Chondrocyte (in vitro differentiated cells): ENCODE data around the gene HPF1. TPM values are rescaled to one million over a fixed set of nuclear protein-coding genes. Genes with fewer than 3 reads are reported as not detected.

Experiments used
- DNase-seq: peaks from one replicate; pipeline ENCODE4 v3.0.0; 2021; ENCODE audit warnings: mixed read lengths, low spot score
- H3K27ac Mint-ChIP-seq: one replicate; pipeline ENCODE4 v1.8.0; 2021; ENCODE audit warnings: mild to moderate bottlenecking, moderate library complexity, mixed read lengths; ENCODE audit not compliant: unreplicated experiment
- H3K27me3 Mint-ChIP-seq: 2 replicates; pipeline ENCODE4 v1.8.0; 2021; ENCODE audit warnings: low read depth, mixed read lengths
- H3K36me3 Mint-ChIP-seq: 2 replicates; pipeline ENCODE4 v1.8.0; 2021; ENCODE audit warnings: low read depth, mixed read lengths
- H3K4me1 Mint-ChIP-seq: 2 replicates; pipeline ENCODE4 v1.8.0; 2021; ENCODE audit warnings: low read depth, mild to moderate bottlenecking, mixed read lengths
- H3K4me3 Mint-ChIP-seq: one replicate; pipeline ENCODE4 v1.8.0; 2021; ENCODE audit warnings: mild to moderate bottlenecking, moderate library complexity, mixed read lengths; ENCODE audit not compliant: unreplicated experiment
- H3K9me3 Mint-ChIP-seq: 2 replicates; pipeline ENCODE4 v1.8.0; 2021; ENCODE audit warnings: low read depth, mixed read lengths
- CTCF ChIP-seq: fragments of 200-600 bp; sonication (generic); IDR thresholded peaks from 2 replicates; pipeline ENCODE4 v1.5.0; 2021; ENCODE audit warnings: antibody characterized with exemption, mild to moderate bottlenecking, moderate library complexity
- total RNA-seq: library from RNA; stranded (reverse); gene quantifications from 3 replicates; pipeline ENCODE4 v1.2.1, GENCODE V29; 2021

The HPF1 gene
- total RNA-seq, 1 donor from 2014 or later = 20.2 TPM

DNA sequence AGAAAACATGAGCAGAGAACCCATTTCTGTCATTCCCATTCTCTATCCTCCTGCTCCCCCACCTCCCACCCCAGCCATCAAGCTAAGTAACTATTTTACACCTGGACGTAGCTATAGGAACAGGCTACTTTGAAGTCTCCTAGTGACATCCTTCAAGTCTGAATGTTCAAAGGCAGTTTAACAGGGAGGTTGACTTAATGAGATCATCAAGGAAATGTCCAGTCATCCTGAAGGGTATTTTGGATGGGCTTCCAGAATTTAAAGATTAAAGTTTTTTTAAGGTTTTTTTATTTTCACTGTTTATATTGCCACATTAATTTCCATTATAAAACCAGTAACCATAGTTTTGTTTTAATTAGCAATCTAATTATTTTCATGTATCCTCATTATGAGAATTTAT is 41.1 kb downstream of the HPF1 start:
- Mint-ChIP-seq H3K4me3 (no peak overlapping the region), H3K9me3 (no peaks in the 10 kb centered on the region), H3K4me1 (no peaks in the 10 kb centered on the region), H3K27ac (no peak overlapping the region), H3K36me3 (peaks cover 16% of the 10 kb centered on the region), H3K27me3 (no peaks in the 10 kb centered on the region)
- TF ChIP-seq CTCF = no peak
- no peak for DNase-seq

DNA sequence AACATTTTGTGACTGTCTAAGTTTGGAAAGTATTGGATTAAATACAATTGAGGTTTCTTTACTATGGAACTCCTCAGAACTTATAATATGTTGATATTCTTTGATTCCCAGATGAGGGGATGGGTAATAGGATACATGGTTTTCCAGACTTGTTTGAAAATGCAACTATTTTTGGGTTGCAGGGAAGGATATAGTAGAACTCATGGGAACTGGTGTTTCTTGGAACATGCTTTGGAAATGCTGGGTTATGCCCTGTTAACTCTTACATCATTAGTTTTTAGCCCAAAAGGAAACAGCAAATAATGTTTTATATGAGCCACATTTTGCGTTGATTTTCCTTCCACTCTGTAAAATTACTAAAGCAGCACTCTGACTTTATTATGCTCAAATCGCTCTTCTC is 41.9 kb downstream of the HPF1 start:
- Mint-ChIP-seq H3K27ac (no peak overlapping the region), H3K4me1 (no peaks in the 10 kb centered on the region), H3K36me3 (peaks cover 14% of the 10 kb centered on the region), H3K9me3 (no peaks in the 10 kb centered on the region), H3K4me3 (no peak overlapping the region), H3K27me3 (no peaks in the 10 kb centered on the region)
- TF ChIP-seq CTCF = no peak
- DNase-seq = no peak

DNA sequence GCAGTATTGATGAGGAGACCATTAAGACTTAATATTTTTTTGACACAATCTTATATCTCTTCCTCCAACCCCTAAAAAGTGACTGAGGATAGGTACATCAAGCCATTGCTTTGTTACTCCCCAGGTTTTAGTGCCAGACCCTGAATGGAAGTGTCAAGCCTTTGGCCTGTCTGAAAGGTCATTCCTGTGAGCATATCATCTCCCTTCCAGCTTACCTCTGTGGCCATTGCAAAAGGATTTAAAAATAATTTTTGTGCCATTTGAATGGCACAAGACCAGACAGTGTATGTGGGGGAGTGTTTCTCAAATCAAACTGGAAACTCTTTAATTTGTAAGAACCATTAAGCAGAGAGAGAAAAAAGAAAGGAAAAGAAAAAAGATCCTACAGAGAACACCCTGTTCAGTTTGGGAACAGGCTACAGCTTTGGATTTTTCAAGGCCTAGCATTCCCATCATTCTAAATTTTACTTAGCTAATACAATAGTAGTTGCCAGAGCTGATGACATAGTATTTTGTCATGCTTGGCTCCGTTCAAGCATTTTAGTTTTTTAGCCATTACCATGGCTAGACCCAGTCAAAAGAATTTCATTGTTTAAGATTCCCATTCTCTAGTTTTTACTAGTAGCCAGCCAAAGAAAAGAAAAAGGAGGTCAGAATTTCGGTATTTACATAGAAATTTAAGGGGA is 49.6 kb downstream of the HPF1 start:
- Mint-ChIP-seq H3K9me3 (no peaks in the 10 kb centered on the region), H3K27ac (no peak overlapping the region)

GRCh38 chr4:169698331-169698730 is 59.4 kb downstream of the HPF1 start:
- H3K36me3 Mint-ChIP-seq = peaks cover 27% of the 10 kb centered on the region
- no peak for DNase-seq
- H3K4me3 Mint-ChIP-seq = no peak overlapping the region
- H3K27ac Mint-ChIP-seq = no peak overlapping the region
- H3K27me3 Mint-ChIP-seq = no peaks in the 10 kb centered on the region
- peaks cover 9% of the 10 kb centered on the region for H3K9me3 Mint-ChIP-seq
- no peak for TF ChIP-seq CTCF
- no peaks in the 10 kb centered on the region for H3K4me1 Mint-ChIP-seq

More for the DNA sequence above, 49.6 kb downstream of the HPF1 start:
- H3K4me1 Mint-ChIP-seq = no peaks in the 10 kb centered on the region
- H3K36me3 Mint-ChIP-seq = peaks cover 13% of the 10 kb centered on the region
- DNase-seq = no peak
- no peak for TF ChIP-seq CTCF
- H3K4me3 Mint-ChIP-seq = no peak overlapping the region
- H3K27me3 Mint-ChIP-seq = no peaks in the 10 kb centered on the region

- Mint-ChIP-seq H3K9me3 (no peaks in the 10 kb centered on the region), H3K27ac (no peak overlapping the region)
Measured at GRCh38 chr4:169690787-169691186, 67.0 kb downstream of the HPF1 start.

More at GRCh38 chr4:169690787-169691186, 67.0 kb downstream of the HPF1 start:
- H3K4me1 Mint-ChIP-seq = no peaks in the 10 kb centered on the region
- peaks cover 14% of the 10 kb centered on the region for H3K36me3 Mint-ChIP-seq
- no peak for TF ChIP-seq CTCF
- no peaks in the 10 kb centered on the region for H3K27me3 Mint-ChIP-seq
- no peak for DNase-seq
- no peak overlapping the region for H3K4me3 Mint-ChIP-seq
